Measurements from ENCODE around the gene DOCK4.

Gene DOCK4

DNA sequence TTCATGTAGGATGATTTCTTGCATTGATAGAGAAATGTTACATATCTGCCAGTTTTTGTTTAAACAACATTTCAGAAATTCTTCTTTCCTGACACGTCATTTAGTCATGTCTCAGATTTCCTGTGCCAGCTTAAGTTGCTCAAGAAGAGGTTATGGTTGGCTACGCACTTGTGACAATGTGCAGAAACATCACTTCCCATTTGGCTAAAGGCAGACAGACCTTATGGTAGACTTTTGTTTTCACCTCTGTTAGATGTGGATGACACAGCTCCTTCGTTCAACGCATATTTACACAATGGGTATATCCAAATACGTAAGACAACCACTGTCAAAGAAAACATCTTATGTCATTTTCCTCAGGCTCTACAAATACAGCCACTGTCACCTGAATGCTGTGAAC is 125.8 kb downstream of the DOCK4 start:
- TF ChIP-seq, protein P1, sequence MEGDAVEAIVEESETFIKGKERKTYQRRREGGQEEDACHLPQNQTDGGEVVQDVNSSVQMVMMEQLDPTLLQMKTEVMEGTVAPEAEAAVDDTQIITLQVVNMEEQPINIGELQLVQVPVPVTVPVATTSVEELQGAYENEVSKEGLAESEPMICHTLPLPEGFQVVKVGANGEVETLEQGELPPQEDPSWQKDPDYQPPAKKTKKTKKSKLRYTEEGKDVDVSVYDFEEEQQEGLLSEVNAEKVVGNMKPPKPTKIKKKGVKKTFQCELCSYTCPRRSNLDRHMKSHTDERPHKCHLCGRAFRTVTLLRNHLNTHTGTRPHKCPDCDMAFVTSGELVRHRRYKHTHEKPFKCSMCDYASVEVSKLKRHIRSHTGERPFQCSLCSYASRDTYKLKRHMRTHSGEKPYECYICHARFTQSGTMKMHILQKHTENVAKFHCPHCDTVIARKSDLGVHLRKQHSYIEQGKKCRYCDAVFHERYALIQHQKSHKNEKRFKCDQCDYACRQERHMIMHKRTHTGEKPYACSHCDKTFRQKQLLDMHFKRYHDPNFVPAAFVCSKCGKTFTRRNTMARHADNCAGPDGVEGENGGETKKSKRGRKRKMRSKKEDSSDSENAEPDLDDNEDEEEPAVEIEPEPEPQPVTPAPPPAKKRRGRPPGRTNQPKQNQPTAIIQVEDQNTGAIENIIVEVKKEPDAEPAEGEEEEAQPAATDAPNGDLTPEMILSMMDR (IDR thresholded peaks at IDR 0.05): no peak
- Histone ChIP-seq H3K9me3 (no peaks in the 10 kb centered on the region), H3K27me3 (no peaks in the 10 kb centered on the region), H3K4me3 (no peak overlapping the region), H3K36me3 (no peaks in the 10 kb centered on the region), H3K27ac (no peak overlapping the region), H3K4me1 (peaks cover 0 to 12% (median 3%) of the 10 kb centered on the region in 4 donors)
- DNase-seq: peak in 1 of 2 donors; percentile 32
- intact Hi-C loops (cut with DNase I; ENCODE audit: low total_unique reads): no loop called here

DNA sequence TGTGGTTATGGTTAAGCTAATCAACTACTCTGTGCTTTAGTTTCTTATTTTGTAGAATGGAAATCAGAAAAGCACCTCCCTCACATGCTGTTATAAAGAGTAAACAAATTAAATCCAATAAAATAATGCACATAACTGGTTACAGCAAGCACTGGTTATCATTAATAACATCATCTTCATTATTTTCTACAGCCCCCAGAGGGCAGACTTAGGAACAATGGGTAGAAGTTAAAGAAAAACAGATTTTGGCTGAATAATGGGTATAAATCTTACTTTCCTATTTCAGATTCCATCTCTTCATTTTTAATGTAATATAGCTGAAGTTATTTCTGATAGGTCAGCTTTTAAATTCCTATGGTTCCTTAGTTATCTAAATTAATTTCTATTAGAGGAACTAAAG is 126.5 kb downstream of the DOCK4 start:
- Histone ChIP-seq H3K4me3 (no peak overlapping the region), H3K27ac (no peak overlapping the region), H3K9me3 (no peaks in the 10 kb centered on the region), H3K36me3 (no peaks in the 10 kb centered on the region), H3K4me1 (peaks cover 0 to 7% (median under 1%) of the 10 kb centered on the region in 4 donors), H3K27me3 (no peaks in the 10 kb centered on the region)
- intact Hi-C loops (cut with DNase I; ENCODE audit: low total_unique reads): no loop called here
- TF ChIP-seq, protein P1 (IDR thresholded peaks at IDR 0.05): no peak
- no peak for DNase-seq

DNA sequence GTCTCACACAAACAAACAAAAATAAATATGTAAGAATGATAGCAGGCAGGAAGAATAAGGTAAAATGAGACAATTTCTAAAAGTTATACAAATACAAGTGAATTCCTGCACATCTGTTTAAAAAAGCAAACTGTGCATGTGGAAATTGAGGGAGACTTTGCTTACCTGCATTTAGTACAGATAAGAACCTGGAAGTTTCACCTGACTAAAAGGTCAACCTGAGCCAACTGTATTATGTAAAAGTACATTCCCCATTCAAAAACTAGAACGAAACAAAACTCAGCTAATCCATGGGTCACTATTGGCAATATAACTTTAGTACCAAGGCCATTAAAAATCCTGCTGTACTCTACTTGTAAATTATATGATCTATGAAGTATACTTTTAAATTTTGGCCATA is 127.1 kb downstream of the DOCK4 start:
- Histone ChIP-seq H3K4me3 (no peak overlapping the region), H3K27ac (no peak overlapping the region), H3K9me3 (peaks cover 0 to 5% (median 4%) of the 10 kb centered on the region in 3 donors), H3K4me1 (peaks cover 0 to 4% (median 0%) of the 10 kb centered on the region in 4 donors), H3K27me3 (no peaks in the 10 kb centered on the region), H3K36me3 (no peaks in the 10 kb centered on the region)
- TF ChIP-seq, protein P1 (IDR thresholded peaks at IDR 0.05): no peak
- intact Hi-C loops (cut with DNase I; ENCODE audit: low total_unique reads): no loop called here
- DNase-seq: no peak

DNA sequence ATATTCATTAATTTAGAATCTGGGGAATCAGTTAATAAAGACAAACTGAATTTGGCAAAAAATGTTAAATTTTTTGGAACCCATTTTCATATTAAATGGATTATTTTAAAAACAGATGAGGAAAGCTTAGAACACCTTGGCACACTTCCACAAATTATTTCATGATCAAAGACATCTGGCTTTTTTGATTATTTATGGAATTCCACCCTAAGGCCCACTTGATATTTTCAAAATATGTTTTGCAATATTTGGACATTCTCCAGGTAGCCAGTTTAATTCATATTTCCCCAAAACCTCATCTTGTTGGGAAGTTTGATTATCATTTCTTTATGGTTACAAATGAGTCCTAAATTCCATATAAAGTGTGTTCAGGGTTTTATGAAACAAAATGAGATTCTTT is 129.9 kb downstream of the DOCK4 start:
- DNase-seq: no peak
- Histone ChIP-seq H3K27me3 (no peaks in the 10 kb centered on the region), H3K4me3 (no peak overlapping the region), H3K4me1 (no peaks in the 10 kb centered on the region), H3K36me3 (no peaks in the 10 kb centered on the region), H3K27ac (no peak overlapping the region), H3K9me3 (peaks cover 0 to 7% (median 4%) of the 10 kb centered on the region in 3 donors)
- TF ChIP-seq, protein P1 (IDR thresholded peaks at IDR 0.05): no peak
- intact Hi-C loops (cut with DNase I; ENCODE audit: low total_unique reads): no loop called here

DNA sequence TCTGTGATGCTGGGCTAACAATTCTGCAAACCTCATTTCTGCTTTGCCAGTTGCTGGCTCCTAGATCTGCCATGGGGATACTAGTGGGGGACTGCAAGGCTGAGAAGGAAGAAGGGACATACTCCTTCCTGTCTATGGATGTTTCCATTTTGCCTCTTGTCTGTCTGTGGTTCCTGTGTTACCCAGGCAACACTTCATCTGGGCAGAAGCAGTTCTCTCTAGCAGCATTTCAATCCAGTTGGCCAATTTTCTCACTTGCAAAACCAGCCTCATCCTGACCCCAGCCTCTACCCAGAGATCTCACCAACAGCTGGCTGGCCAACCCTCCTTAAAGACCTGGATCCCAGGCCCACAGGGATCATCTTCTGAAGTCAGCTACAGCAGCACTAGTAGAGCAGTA is 131.7 kb downstream of the DOCK4 start:
- Histone ChIP-seq H3K9me3 (peaks cover 0 to 7% (median 4%) of the 10 kb centered on the region in 3 donors), H3K4me3 (no peak overlapping the region), H3K27ac (no peak overlapping the region), H3K4me1 (no peaks in the 10 kb centered on the region), H3K27me3 (no peaks in the 10 kb centered on the region), H3K36me3 (no peaks in the 10 kb centered on the region)
- DNase-seq: no peak
- TF ChIP-seq, protein P1 (IDR thresholded peaks at IDR 0.05): no peak
- intact Hi-C loops (cut with DNase I; ENCODE audit: low total_unique reads): no loop called here

DNA sequence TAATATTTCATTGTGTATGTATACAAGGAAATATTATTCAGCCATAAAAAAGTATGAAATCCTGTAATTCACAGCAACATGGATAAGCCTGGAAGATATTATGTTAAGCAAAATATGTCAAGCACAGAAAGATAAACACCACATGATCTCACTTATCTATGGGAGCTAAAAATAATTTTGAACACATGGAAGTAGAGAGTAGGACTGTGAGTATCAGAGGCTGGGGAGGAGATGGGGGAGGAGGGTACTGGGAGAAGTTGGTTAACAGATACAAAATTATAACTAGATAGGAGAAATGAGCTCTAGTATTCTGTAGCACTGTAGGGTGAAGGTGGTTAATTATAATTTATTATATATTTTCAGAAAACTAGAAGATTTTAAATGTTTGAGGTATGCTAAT is 132.7 kb downstream of the DOCK4 start:
- no peaks in the 10 kb centered on the region for H3K27me3 ChIP-seq
- no peaks in the 10 kb centered on the region for H3K4me1 ChIP-seq
- intact Hi-C loops (cut with DNase I; ENCODE audit: low total_unique reads): no loop called here
- DNase-seq: no peak
- H3K9me3 ChIP-seq: peaks cover 0 to 7% (median 4%) of the 10 kb centered on the region in 3 donors
- H3K36me3 ChIP-seq: no peaks in the 10 kb centered on the region
- H3K27ac ChIP-seq: no peak overlapping the region
- no peak overlapping the region for H3K4me3 ChIP-seq
- TF ChIP-seq, protein P1 (IDR thresholded peaks at IDR 0.05): no peak
